Measurements from ENCODE around the gene DND1.
A peak's percentile ranks its signal among the peaks of the same experiment; 100 is the strongest.
"Not testable (repeated sequence)": the region's sequence is repeated elsewhere in the genome, so short reads cannot be mapped to it uniquely, and the experiment has no call there.

Gene DND1

DNA sequence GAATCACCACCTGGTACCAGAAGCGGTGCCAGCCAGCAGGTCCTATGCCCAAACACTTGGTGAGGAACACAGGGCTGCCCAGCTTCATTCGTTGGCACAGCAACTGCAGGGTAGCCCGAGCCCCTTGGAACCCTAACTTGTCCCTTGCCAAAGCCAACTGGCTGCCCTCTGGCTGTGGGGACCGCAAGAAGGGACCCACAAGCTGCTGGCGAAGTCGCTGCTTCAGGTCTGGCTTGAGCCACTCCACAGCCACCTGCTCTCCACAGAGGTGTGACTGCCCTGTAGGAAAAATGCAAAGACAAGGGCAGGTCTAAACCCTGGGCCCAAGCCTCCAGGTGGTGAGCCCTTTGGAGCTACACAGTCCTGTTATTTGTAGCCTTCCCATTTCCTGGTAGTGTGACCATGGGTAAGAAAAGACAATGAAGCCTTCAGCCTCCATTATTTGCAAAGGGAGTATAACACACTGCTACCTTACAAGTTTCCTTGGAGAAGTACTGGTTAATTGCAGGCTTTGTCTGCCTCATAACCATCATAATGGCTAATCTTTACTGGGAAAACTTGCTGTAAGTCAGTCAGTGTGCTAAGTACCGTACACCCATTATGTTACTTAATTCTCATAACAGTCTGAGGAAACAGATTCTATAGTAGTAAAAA lies 1.8 kb downstream of the DND1 start:
- no peak for DNase-seq

DNA sequence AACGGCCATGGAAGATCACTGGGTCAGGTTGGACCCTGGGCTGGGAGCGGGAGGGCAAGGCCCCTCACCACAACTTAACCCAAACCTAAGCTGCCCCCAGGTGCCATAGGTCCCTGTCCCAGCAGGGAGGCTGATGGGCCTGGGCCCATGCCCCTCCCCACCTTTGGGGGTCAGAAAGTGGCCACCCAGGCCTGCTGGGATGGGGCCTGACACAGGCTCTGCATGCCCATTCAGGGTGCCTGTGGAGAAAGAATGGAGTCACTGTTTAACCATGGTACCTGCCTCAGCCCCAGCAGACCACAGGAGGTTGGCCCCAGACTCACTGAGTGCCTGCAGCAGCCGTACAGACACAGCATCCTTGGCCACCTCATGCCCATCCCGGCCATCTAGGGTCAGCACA lies 2.3 kb downstream of the DND1 start:
- DNase-seq = not testable (repeated sequence)

- DNase-seq = peak; percentile 85 to 90 (median 90)
These were observed 8.8 kb downstream of the DND1 start, which contains the start of gene WDR55 for GRCh38 chr5:140664359-140665119. WDR55 (plus strand) TSS chr5:140664904; CDS start chr5:140664913, 9 bp downstream.

- DNase-seq = no peak
These were observed 9.4 kb downstream of the DND1 start for GRCh38 chr5:140664030-140664358.

GRCh38 chr5:140660371-140660770 lies 13.0 kb downstream of the DND1 start:
- DNase-seq = not testable (repeated sequence)

DNA sequence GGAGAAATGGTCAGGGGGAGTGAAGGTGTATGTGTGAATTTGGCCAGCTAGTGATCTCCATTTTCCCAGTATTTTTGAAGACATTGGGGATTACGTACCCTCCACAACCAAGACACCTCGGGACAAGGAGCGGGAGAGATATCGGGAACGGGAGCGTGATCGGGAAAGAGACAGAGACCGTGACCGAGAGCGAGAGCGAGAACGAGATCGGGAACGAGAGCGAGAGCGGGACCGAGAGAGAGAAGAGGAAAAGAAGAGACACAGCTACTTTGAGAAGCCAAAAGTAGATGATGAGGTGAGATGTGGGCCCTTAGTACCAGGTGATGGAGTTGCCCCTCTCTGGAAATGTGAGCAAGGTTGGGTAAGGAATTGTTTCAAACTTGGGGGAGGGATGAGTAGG lies 14.5 kb downstream of the DND1 start:
- DNase-seq = no peak

- DNase-seq = peak in 1 of 3 experiments; percentile 17
These were observed 26.3 kb downstream of the DND1 start for GRCh38 chr5:140647042-140647419.

- DNase-seq = no peak
These were observed 30.7 kb downstream of the DND1 start for GRCh38 chr5:140642718-140643117.

- no peak for DNase-seq
These were observed 31.7 kb downstream of the DND1 start for GRCh38 chr5:140641716-140642115.

GRCh38 chr5:140639148-140639981 lies 34.0 kb downstream of the DND1 start, which contains the start of gene TMCO6:
TMCO6 (plus strand) TSS chr5:140639451; CDS start chr5:140639528, 77 bp downstream.
- DNase-seq = peak; percentile 86 to 95 (median 93)

- DNase-seq = not testable (repeated sequence)
These were observed 34.6 kb downstream of the DND1 start for GRCh38 chr5:140638898-140639147.

GRCh38 chr5:140637371-140638100 lies 35.8 kb downstream of the DND1 start:
- no peak for DNase-seq

- no peak for DNase-seq
These were observed 37.8 kb downstream of the DND1 start for GRCh38 chr5:140635291-140636257.

DNA sequence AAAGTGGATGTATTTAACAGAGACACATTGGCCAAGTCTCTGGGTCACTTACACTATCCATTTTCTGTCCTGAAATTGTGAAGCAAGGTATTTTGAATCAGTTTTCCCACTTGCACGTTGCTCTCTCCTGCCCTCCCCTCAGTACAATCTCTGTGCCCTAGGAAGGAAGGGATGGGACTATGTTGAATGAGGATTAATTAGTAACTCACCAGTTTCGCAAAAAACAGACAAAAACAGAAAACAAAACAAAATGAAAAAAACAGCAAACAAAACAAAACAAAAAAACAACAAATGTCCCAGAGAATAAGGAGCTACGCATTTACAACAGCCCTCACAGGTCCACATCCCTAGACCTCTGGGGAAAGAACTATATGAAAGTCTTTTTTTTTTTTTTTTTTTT lies 39.3 kb downstream of the DND1 start:
- no peak for DNase-seq

DNA sequence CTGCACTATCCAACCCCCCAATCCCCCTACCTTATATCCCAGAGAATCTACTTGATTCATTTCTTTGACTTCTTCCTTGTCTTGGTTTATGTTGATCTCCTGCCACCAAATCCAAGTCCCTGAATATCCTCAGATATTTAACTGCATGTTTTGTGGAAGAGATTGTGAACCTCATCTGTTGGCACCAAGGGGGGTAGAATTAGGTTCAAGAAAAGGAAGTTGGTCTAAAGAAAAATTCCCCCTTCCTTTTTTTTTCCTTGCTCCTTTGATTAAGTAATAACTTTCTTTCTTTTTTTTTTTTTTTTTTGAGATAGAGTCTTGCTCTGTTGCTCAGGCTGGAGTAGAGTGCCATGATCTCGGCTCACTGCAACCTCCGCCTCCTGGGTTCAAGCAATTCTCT lies 39.9 kb downstream of the DND1 start:
- no peak for DNase-seq

- DNase-seq = peak in 2 of 3 experiments; percentile 45 to 61
These were observed 40.3 kb downstream of the DND1 start, which contains the start of gene CD14 for GRCh38 chr5:140633021-140633471. CD14 (minus strand) TSS chr5:140633175; CDS start chr5:140633071, 104 bp downstream.

DNA sequence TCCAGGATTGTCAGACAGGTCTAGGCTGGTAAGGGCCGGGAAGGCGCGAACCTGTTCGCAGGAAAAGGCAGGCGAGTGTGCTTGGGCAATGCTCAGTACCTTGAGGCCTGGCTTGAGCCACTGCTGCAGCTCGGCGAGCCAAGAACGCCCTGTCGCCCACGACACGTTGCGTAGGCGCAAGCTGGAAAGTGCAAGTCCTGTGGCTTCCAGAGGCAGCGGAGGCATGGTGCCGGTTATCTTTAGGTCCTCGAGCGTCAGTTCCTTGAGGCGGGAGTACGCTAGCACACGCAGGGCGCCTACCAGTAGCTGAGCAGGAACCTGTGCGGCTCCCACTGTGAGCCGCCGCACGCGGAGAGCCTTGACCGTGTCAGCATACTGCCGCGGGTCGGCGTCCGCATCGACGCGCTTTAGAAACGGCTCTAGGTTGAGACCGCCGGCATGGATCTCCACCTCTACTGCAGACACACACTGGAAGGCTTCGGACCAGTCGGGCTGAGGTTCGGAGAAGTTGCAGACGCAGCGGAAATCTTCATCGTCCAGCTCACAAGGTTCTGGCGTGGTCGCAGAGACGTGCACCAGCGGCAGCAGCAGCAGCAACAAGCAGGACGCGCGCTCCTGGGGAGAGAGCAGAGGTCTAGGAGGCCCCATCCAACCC lies 40.9 kb downstream of the DND1 start:
- DNase-seq = peak in 2 of 3 experiments; percentile 77 to 80

GRCh38 chr5:140631831-140632365 lies 41.5 kb downstream of the DND1 start:
- peak in 2 of 3 experiments; percentile 31 to 77 for DNase-seq

DNA sequence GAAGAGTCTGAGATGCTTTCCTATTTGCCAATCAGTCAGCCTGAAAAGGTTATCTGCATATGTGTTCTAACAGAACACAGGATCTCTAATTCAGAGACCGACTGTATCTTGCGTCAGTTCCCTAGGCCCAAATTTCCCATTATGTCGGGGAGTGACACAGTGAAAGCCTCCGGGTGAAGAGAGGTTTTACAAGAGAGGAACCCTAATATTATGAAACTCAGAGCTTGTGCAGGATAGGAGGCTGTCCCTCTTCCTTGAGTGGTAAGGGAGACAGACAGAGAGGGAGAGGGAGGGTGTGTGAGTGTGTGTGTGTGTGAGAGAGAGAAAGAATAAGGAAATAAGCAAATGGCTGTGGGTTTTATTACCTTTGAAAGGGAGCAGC lies 42.3 kb downstream of the DND1 start:
- DNase-seq = no peak

DNA sequence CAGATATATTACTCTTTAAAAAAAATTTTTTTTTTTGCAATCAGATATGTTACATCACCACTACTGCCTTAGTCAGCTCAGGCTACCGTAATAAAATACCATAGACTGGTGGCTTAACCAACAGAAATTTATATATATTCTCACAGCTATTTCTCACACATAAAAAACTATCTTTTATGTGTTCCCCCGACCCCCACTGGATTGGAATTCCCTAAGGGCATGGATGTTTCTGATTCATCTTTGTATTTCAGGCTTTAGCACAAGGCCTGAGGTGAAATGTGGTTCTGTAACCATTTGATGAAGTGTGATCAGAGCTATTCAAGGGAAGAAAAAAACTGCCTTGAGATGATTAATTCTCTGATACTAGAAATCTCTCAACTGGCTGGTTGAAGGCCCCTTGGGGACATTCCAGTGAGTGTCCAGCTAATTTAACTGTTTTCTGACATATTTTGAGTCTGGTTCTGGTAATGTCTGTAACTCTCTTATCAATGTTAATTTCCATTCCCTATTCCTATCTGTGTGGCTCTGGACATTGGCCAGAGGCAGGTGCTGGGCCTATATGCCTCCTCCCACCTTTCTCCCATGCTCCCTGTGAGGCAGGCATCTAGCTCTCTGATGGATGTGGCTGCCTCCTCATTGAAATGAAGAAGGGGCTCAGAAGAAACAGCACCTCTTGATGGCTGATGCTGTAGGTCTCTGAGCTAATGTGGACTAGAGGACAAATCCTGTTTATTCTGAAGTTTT lies 42.9 kb downstream of the DND1 start:
- no peak for DNase-seq
